Measurements from ENCODE around the gene ZNF22. TPM values are rescaled to one million over a fixed set of nuclear protein-coding genes. Genes with fewer than 3 reads are reported as not detected.
A peak's percentile ranks its signal among the peaks of the same experiment; 100 is the strongest.
"Not testable (repeated sequence)": the region's sequence is repeated elsewhere in the genome, so short reads cannot be mapped to it uniquely, and the experiment has no call there.

ZNF22 gene
- total and polyA plus RNA-seq, 12 donors = 8.0 to 28.7 (median 13.2) TPM

- no peaks in the 10 kb centered on the region for H3K36me3 ChIP-seq (replicated peaks in 1 of 2)
- H3K27me3 ChIP-seq = no peaks in the 10 kb centered on the region
- peaks cover 10 to 40% of the 10 kb centered on the region in 2 donors for H3K4me1 ChIP-seq (replicated peaks in 1 of 2)
- no peaks in the 10 kb centered on the region for H3K9me3 ChIP-seq (replicated peaks in 1 of 3)
- TF ChIP-seq CTCF (IDR thresholded peaks at IDR 0.05) (no peak), POLR2A (IDR thresholded peaks at IDR 0.05) (no peak)
- H3K27ac ChIP-seq = no peak overlapping the region
- WGBS, 4 donors = 37 to 48% (median 42%) methylated on average over 3 of the region's 3 CpGs
- H3K4me3 ChIP-seq = no peak overlapping the region
- no peak for DNase-seq
- intact Hi-C loops (cut with DNase I) = no loop called here
Measured at GRCh38 chr10:45004661-45005060, 3.9 kb downstream of the ZNF22 start.

- intact Hi-C loops (cut with DNase I) = no loop called here
- no peaks in the 10 kb centered on the region for H3K9me3 ChIP-seq (replicated peaks in 1 of 3)
- H3K36me3 ChIP-seq (replicated peaks in 1 of 2) = no peaks in the 10 kb centered on the region
- no peaks in the 10 kb centered on the region for H3K27me3 ChIP-seq
- H3K27ac ChIP-seq = no peak overlapping the region
- WGBS, 4 donors = 94 to 100% (median 100%) methylated on average over 1 of the region's 1 CpG
- H3K4me1 ChIP-seq (replicated peaks in 1 of 2) = peaks cover 10 to 33% of the 10 kb centered on the region in 2 donors
- H3K4me3 ChIP-seq = no peak overlapping the region
- no peak for DNase-seq
- TF ChIP-seq POLR2A (IDR thresholded peaks at IDR 0.05) = no peak
- TF ChIP-seq CTCF (IDR thresholded peaks at IDR 0.05) = no peak
Measured at GRCh38 chr10:45005284-45005683, 4.6 kb downstream of the ZNF22 start.

- intact Hi-C loops (cut with DNase I) = no loop called here
- Histone ChIP-seq H3K27ac (no peak overlapping the region), H3K4me3 (no peak overlapping the region), H3K4me1 (replicated peaks in 1 of 2) (peaks cover 10 to 29% of the 10 kb centered on the region in 2 donors), H3K9me3 (replicated peaks in 1 of 3) (no peaks in the 10 kb centered on the region), H3K27me3 (no peaks in the 10 kb centered on the region), H3K36me3 (replicated peaks in 1 of 2) (no peaks in the 10 kb centered on the region)
- no peak for DNase-seq
- no peak for TF ChIP-seq CTCF (IDR thresholded peaks at IDR 0.05)
- TF ChIP-seq POLR2A (IDR thresholded peaks at IDR 0.05) = no peak
- 79 to 89% (median 83%) methylated on average over 3 of the region's 3 CpGs for WGBS, 4 donors
Measured at GRCh38 chr10:45006276-45007030, 5.7 kb downstream of the ZNF22 start.

GRCh38 chr10:45008524-45009161 is 7.9 kb downstream of the ZNF22 start:
- no peaks in the 10 kb centered on the region for H3K36me3 ChIP-seq (replicated peaks in 1 of 2)
- peak overlapping the region in 1 of 5 donors; percentile 34 for H3K27ac ChIP-seq
- H3K4me1 ChIP-seq (replicated peaks in 1 of 2) = peaks cover 4 to 17% of the 10 kb centered on the region in 2 donors
- intact Hi-C loops (cut with DNase I) = no loop called here
- H3K4me3 ChIP-seq = no peak overlapping the region
- TF ChIP-seq POLR2A (IDR thresholded peaks at IDR 0.05) (no peak), CTCF (IDR thresholded peaks at IDR 0.05) (peak; percentile 77 to 90 (median 82))
- 6% methylated on average over 8 of the region's 8 CpGs for WGBS, 4 donors
- H3K27me3 ChIP-seq = no peaks in the 10 kb centered on the region
- H3K9me3 ChIP-seq (replicated peaks in 1 of 3) = no peaks in the 10 kb centered on the region
- DNase-seq = peak in 5 of 7 donors; percentile 47 to 71 (median 61)

- intact Hi-C loops (cut with DNase I); H3K9me3 ChIP-seq (replicated peaks in 1 of 3); H3K27me3 ChIP-seq; DNase-seq; H3K4me3 ChIP-seq; H3K27ac ChIP-seq; H3K36me3 ChIP-seq (replicated peaks in 1 of 2); H3K4me1 ChIP-seq (replicated peaks in 1 of 2): not testable (repeated sequence)
- 86 to 100% (median 90%) methylated on average over 4 to 10 of the region's 10 CpGs for WGBS, 4 donors
Measured at GRCh38 chr10:45014557-45014956, 13.8 kb downstream of the ZNF22 start.

All from adrenal gland (tissue), 12 donors.